Uterus (tissue), 2 donors: Measurements from ENCODE around the gene PRKAR1B.

Experiments
- POLR2A ChIP-seq, 2 donors: fragments of 450-650 bp; IDR thresholded peaks; one replicate each; pipeline ENCODE4 v1.6.1; 2016; ENCODE audit warnings: antibody characterized with exemption in 2 of 2, mild to moderate bottlenecking in 1 of 2, moderate library complexity in 1 of 2
- TF ChIP-seq, protein P1 (sequence below), 4 experiments: fragments of 200-600 bp in 2 of 4; fragments of 450-650 bp in 2 of 4; sonication (generic) in 2 of 4; IDR thresholded peaks; one replicate each; pipeline ENCODE4 v1.5.1; 2016 to 2019; ENCODE audit warnings: antibody characterized with exemption in 4 of 4, mild to moderate bottlenecking in 2 of 4, moderate library complexity in 1 of 4

- TF ChIP-seq POLR2A (IDR thresholded peaks at IDR 0.05), result no peak
- TF ChIP-seq, protein P1, sequence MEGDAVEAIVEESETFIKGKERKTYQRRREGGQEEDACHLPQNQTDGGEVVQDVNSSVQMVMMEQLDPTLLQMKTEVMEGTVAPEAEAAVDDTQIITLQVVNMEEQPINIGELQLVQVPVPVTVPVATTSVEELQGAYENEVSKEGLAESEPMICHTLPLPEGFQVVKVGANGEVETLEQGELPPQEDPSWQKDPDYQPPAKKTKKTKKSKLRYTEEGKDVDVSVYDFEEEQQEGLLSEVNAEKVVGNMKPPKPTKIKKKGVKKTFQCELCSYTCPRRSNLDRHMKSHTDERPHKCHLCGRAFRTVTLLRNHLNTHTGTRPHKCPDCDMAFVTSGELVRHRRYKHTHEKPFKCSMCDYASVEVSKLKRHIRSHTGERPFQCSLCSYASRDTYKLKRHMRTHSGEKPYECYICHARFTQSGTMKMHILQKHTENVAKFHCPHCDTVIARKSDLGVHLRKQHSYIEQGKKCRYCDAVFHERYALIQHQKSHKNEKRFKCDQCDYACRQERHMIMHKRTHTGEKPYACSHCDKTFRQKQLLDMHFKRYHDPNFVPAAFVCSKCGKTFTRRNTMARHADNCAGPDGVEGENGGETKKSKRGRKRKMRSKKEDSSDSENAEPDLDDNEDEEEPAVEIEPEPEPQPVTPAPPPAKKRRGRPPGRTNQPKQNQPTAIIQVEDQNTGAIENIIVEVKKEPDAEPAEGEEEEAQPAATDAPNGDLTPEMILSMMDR (IDR thresholded peaks at IDR 0.05), result no peak
Observed at GRCh38 chr7:504221-505111, 222.6 kb downstream of the PRKAR1B start.
